Daoy (cell line): Measurements from ENCODE around the gene KRT78. TPM values are rescaled to one million over a fixed set of nuclear protein-coding genes. Genes with fewer than 3 reads are reported as not detected.
"Not testable (repeated sequence)": the region's sequence is repeated elsewhere in the genome, so short reads cannot be mapped to it uniquely, and the experiment has no call there.

Experiments used
- DNase-seq: peaks from one replicate; pipeline ENCODE4 v3.0.0-alpha.2; 2015; ENCODE audit warnings: low read depth
- total RNA-seq: library from RNA; depleted of rRNA; stranded (reverse); fragments of >200 nt; shearing (Covaris generic); gene quantifications from 2 replicates; pipeline ENCODE4 v1.2.3, GENCODE V29; 2014

Gene KRT78
- total RNA-seq, 1 experiment from 2014 or later, result not detected

GRCh38 chr12:52798003-52798670, 50.7 kb downstream of the KRT78 start:
- DNase-seq, result peak; percentile 58

- no peak for DNase-seq
Measured at GRCh38 chr12:52797529-52797894, 51.3 kb downstream of the KRT78 start.

- no peak for DNase-seq
Measured at GRCh38 chr12:52796839-52797528, 51.8 kb downstream of the KRT78 start.

- no peak for DNase-seq
Measured at GRCh38 chr12:52796429-52796794, 52.4 kb downstream of the KRT78 start.

- no peak for DNase-seq
Measured at GRCh38 chr12:52795694-52796428, 52.9 kb downstream of the KRT78 start, which contains the start of gene KRT3. Gene KRT3 (minus strand): TSS chr12:52796117. CDS start chr12:52796042, 75 bp downstream.

- not testable (repeated sequence) for DNase-seq
Measured at GRCh38 chr12:52795332-52795674, 53.5 kb downstream of the KRT78 start.

GRCh38 chr12:52794479-52795331, 54.1 kb downstream of the KRT78 start:
- DNase-seq, result no peak

GRCh38 chr12:52792185-52793029, 56.4 kb downstream of the KRT78 start:
- no peak for DNase-seq

- no peak for DNase-seq
Measured at GRCh38 chr12:52791271-52792184, 57.3 kb downstream of the KRT78 start.

GRCh38 chr12:52790427-52791270, 58.1 kb downstream of the KRT78 start:
- no peak for DNase-seq

GRCh38 chr12:52789637-52790426, 59.0 kb downstream of the KRT78 start:
- DNase-seq, result no peak

- no peak for DNase-seq
Measured at GRCh38 chr12:52788876-52789636, 59.7 kb downstream of the KRT78 start.

GRCh38 chr12:52788192-52788875, 60.5 kb downstream of the KRT78 start:
- DNase-seq, result no peak
